Endometrial microvascular endothelial cells (primary cell): ENCODE measurements around the gene SH3PXD2A. TPM values are rescaled to one million over a fixed set of nuclear protein-coding genes. Genes with fewer than 3 reads are reported as not detected.
"Not testable (repeated sequence)": the region's sequence is repeated elsewhere in the genome, so short reads cannot be mapped to it uniquely, and the experiment has no call there.

Experiments
- in situ Hi-C: cut with HindIII; loops from 2 replicates; pipeline ENCODE4 v1.10.0; 2017; ENCODE audit warnings: low sequenced_read_pairs, low pct_unique_long_range_greater_than_20kb; ENCODE audit errors: inconsistent ontology term
- total RNA-seq: library from RNA; depleted of rRNA; stranded (reverse); fragments of >200 nt; gene quantifications from one replicate; pipeline ENCODE4 v1.2.3, GENCODE V29; 2015; ENCODE audit errors: inconsistent ontology term

The SH3PXD2A gene
- total RNA-seq, 1 donor from 2014 or later, result 7.6 TPM

DNA sequence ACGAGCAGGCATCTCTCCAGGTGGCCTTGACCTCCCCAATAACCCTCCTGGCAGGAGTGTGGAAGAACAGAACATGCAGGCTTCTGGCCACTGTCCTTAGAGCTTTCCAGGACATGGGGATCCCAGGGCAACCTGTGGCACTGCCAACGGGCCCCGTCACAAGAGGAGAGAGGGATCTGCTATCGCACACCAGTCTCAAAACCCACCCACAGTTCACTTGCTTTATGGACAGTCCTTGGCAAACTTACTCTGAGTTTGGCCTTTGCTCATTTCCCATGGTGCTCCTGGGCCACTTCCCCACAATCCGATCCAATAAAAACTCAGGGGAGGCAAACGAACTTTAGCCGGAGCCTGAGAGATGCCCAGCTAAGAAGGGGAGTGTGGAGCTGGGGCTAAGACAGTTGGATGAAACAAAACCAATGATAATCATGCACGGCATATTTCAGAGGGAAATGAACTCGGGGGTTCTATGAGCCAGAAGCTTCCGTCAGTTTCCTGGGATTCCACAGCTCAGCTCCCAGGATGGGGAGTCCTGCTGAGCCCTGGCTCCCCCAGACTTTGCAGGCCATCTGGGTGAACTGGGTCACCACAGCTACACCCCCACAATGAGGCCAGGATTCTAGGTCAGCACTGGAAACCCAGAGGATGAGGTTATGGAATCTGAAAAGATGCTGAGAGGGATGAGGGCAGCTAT lies 203.4 kb downstream of the SH3PXD2A start:
- in situ Hi-C loops, result no loop called here

- in situ Hi-C loops, result no loop called here
Observed at GRCh38 chr10:103651333-103651732, 204.0 kb downstream of the SH3PXD2A start.

DNA sequence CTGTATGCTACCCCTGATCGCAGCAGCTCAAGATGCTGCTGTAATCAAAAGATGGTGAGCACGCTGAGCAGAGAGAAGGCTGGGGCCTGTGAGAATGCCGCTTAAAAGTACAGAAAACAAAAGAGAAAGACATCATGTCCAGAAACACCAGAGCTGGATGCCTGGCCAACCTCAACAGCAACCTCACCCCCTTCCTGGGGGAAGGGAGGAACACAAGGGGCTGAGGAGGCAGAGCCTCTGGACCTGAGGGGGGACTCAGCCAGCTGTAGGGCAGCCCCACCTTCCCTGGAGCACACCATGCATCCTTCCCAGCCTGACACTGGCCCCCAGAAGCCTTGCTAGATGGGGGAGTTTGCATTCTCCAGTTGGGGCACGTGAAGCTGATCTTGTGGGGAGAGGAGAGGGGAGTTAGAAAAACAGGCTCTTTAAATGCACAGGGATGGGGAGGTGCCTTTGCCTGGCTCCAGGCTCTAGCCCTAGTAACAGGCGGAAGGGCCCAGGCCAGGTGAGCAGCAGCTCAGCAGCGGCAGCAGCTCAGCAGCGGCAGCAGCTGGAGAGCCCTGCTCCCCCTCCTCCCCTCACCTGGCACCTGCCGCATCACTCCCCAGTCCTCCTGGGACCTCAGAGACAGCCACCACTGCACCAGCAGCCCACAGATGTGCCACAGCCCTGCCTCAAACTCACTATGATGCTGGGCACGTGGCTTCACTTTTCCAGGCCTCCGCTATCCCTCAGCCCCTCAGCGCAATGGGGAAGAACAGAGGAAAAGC lies 205.5 kb downstream of the SH3PXD2A start:
- in situ Hi-C loops, result no loop called here

- in situ Hi-C loops, result no loop called here
Observed at GRCh38 chr10:103648636-103649532, 206.5 kb downstream of the SH3PXD2A start.

GRCh38 chr10:103648251-103648635 lies 207.1 kb downstream of the SH3PXD2A start:
- in situ Hi-C loops, result no loop called here

GRCh38 chr10:103646304-103646703 lies 209.1 kb downstream of the SH3PXD2A start:
- in situ Hi-C loops, result no loop called here

GRCh38 chr10:103645141-103646054 lies 210.0 kb downstream of the SH3PXD2A start:
- in situ Hi-C loops, result no loop called here

DNA sequence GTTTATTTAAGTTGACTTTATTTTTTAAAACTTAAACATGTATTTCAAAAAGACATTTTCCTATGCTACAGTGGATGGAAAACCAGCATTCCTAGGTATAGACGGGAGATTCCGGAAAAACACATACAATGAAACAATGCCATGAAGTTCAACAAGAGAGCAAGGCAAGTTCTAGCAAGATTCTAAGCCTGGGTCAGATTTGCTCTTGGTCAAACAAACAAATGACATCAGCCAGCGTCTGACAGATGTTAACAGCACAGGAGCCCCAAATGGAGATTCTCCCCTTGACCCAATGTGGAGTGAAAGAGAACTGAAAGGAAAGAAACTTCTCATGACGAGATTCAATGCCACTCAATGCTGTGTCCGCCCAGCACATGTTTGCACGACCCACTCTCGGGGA lies 212.0 kb downstream of the SH3PXD2A start:
- in situ Hi-C loops, result no loop called here

DNA sequence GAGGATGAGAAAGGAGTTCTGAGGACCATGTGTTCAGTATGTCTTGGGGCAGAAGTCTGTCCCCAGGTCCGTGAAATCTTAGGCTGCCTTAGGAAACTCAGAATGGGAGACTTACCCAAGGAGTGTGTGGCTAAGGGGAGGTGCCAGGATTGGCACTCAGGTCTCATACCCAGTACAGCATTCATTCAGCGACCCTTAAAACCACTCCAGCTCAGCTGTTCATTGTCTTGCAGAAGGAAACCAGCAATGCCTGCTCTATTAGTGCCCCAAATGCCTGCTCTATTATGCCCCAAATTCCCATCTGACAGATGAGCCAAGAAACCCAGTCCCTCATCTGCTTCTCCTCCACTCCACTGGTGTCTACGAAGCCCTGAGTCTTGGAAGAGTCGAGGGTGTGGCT lies 214.1 kb downstream of the SH3PXD2A start:
- in situ Hi-C loops, result no loop called here

DNA sequence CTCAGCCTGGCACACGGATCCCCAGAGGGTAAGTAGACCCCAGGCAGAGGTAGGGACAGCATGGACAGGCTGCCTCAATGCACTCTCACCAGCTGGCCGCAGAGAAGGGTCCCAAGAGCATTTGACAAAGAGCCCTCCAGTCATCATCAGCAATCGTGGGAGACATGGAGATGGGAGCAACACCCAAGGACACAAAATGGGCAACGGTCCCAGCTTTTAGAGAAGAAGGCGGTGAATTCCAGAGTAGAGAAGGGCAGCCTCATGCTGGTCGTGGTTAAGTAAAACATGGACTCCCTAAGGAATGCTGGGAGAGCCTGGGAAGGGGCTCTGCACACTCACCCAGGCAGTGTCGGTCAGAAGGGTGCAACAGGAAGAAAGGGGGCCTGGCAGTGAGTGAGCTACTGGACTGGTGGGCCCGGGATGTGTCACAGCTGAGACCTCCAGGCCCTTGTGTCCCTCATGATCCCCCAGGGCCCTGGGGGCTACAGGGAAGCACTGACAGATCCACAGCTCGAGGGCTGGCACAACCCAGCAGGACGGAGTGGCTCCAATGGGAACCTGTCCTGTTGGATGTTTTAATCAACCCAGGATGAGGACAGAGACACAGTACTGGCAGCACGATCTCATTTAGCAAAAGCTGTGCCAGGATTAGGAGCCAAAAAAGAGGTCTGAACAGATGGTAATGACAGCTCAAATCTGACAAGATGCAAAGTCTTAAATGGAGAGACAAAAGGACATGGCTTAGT lies 214.8 kb downstream of the SH3PXD2A start:
- in situ Hi-C loops, result no loop called here

DNA sequence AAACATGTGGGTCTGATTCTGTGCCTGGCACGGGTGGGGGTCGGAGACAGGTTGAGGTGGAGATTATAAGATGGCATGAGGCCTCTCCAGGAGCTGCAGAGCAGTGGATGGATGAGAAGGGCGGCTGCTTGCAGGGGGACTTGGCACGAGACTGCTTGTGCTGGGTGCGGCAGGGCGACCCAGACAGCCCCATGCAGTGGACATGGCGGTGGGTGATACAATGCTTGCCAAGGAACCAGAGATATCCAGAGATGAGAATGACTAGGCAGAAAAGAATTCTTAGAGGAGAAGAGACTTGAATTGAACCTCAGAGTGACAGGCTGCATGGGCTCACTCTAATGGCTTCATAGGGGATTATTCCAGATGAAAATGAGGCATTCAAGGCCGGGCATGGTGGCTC lies 216.4 kb downstream of the SH3PXD2A start:
- in situ Hi-C loops, result no loop called here

DNA sequence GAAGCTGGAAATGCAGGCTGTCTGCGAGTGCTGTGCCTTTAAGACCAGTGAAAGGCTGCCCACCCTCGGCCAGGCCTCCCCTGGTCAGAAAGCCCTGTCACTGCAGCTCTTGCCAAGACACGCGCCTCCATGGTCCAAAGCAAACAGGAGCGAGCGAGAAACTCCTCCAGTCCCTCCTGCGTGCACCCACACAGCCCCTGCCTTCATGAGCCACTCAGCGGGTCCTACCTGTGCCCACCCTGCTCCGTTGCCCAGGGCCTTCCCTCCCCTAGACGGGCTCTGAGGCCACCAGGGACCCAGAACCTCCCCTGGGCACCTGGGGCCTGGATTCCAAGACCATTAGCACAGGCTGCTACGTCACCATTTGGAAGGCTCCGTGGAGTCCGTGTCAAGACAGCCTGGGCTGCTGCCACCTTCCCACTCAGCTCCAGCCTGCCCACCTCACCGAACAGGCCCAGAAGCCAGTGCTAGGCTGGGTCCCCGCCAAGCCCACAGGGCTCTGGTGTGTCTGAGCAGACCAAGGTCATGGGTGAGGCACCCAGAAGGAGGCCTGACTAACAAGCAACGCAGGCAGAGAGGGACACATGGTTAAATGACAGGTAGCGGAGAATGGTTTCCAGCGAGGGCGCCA lies 217.3 kb downstream of the SH3PXD2A start:
- in situ Hi-C loops, result no loop called here

DNA sequence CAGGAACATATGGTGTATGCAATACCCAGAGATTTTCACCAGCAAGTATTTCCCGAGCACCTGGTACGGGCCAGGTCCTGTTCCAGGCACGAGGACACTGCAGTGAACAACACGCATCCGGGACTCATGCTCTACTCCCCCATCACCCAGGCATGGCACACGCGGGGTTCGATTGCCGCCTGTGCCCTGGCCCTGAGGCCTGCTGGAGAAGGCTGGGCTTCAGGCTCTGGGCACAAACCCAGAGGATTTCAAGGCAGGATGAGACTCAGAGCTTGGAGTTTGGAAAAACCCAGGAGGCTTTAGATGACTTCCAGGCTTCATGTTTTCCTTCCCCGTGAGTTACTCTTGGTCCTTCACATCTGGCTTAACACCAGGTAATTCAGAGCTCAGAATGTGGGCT lies 218.4 kb downstream of the SH3PXD2A start:
- in situ Hi-C loops, result no loop called here

DNA sequence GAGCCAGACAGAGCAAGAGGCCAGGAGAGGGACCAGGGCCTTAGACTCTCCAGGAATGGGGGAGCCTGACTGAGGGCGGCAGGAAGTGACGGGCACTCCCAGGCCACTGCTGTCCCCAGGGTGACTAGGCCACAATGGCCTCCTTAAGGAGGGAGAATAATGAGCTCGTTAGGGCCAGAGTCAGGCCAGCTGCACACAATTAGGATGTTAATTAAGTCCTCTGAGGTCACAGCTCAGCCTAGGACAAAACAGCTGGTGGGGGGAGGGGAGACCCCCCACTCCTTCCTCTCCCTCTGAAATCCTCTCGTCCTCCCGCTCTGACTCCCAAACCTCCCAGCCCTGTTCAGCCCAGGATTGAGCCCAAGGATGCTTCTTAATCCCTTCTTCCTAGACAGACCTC lies 218.9 kb downstream of the SH3PXD2A start:
- in situ Hi-C loops, result no loop called here

- in situ Hi-C loops, result no loop called here
Observed at GRCh38 chr10:103635580-103635979, 219.8 kb downstream of the SH3PXD2A start.

- in situ Hi-C loops, result no loop called here
Observed at GRCh38 chr10:103633846-103634245, 221.5 kb downstream of the SH3PXD2A start.

DNA sequence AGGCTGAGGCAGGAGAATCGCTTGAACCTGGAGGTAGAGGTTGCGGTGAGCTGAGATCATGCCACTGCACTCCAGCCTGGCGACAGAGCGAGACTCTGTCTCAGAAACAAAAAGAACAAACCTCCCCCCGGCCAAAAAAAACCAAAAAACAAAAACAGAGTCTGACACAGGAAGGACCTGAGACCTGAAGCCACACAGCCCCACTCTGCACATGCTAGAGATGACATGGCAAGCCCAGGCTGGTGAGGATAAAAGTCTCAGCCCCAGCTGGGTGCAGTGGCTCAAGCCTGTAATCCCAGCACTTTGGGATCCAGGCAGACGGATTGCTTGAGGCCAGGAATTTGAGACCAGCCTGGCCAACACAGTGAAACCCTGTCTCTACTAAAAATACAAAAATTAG lies 222.5 kb downstream of the SH3PXD2A start:
- in situ Hi-C loops, result not testable (repeated sequence)

DNA sequence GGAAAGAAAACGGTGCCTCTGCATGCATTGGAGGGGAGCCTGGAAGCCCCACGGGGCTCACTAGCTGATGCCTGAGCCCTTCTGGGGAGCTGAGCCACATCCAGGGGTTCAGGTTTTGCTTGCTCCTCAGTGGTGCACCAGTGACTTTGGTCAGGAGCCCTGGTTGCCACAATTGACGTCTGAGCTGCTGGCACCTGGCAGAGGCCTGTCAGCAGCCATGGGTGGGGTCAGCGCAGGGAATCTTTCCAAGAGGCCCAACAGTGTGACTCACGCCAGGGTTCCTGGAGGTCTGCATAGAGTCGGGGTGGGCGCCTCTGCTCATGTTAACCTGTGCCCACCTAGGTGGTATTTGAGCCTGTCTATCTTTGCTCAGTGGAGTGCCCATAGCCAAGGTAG lies 223.1 kb downstream of the SH3PXD2A start:
- in situ Hi-C loops, result no loop called here
